Sigmoid colon (tissue), 7 donors: ENCODE data around the gene BCAT1. TPM values are rescaled to one million over a fixed set of nuclear protein-coding genes. Genes with fewer than 3 reads are reported as not detected.

ENCODE experiments used
- DNase-seq: peaks from one replicate; pipeline ENCODE4 v3.0.0-alpha.2; 2019
- H3K27ac ChIP-seq, 4 donors: fragments of 200-600 bp; sonication (generic); one replicate each; pipeline ENCODE4 v1.5.1; 2016 to 2019; ENCODE audit warnings: mild to moderate bottlenecking in 1 of 4
- H3K27me3 ChIP-seq, 3 donors: fragments of 200-600 bp; sonication (generic); one replicate each; pipeline ENCODE4 v1.5.1; 2019; ENCODE audit warnings: mild to moderate bottlenecking in 1 of 3
- H3K36me3 ChIP-seq, 4 donors: fragments of 200-600 bp; sonication (generic); one replicate each; pipeline ENCODE4 v1.5.1; 2016 to 2019
- H3K4me1 ChIP-seq, 4 donors: fragments of 200-600 bp; sonication (generic); one replicate each; pipeline ENCODE4 v1.5.1; 2017 to 2019
- H3K4me3 ChIP-seq, 4 donors: fragments of 200-600 bp; sonication (generic); one replicate each; pipeline ENCODE4 v1.5.1; 2017 to 2019; ENCODE audit warnings: mild to moderate bottlenecking in 2 of 4, moderate library complexity in 1 of 4
- H3K9me3 ChIP-seq, 4 donors: fragments of 200-600 bp in 3 of 4; sonication (generic) in 3 of 4; one replicate each; pipeline versions ENCODE4 v1.5.1 to v1.6.1; 2013 to 2019
- CTCF ChIP-seq, 4 experiments: fragments of 450-650 bp in 3 of 4; fragments of 200-600 bp in 1 of 4; IDR thresholded peaks; one replicate each; pipeline ENCODE4 v1.5.1; 2016 to 2019; ENCODE audit warnings: antibody characterized with exemption in 4 of 4, mild to moderate bottlenecking in 3 of 4, moderate library complexity in 2 of 4
- EP300 ChIP-seq, 4 donors: sonication (generic); formaldehyde crosslinking; IDR thresholded peaks; one replicate each; pipeline ENCODE4 v1.6.1; 2017; ENCODE audit warnings: antibody characterized with exemption in 4 of 4
- POLR2A ChIP-seq, 2 donors: fragments of 450-650 bp; IDR thresholded peaks; one replicate each; pipeline ENCODE4 v1.6.1; 2016; ENCODE audit warnings: antibody characterized with exemption in 2 of 2, mild to moderate bottlenecking in 2 of 2, moderate library complexity in 2 of 2
- POLR2AphosphoS5 ChIP-seq, 4 donors: sonication (generic); formaldehyde crosslinking; IDR thresholded peaks; one replicate each; pipeline ENCODE4 v1.6.1; 2017; ENCODE audit warnings: antibody characterized with exemption in 4 of 4
- WGBS, 2 donors: extraction: QIAGEN DNeasy Blood & Tissue Kit; methylation state at CpG; one replicate each; pipeline ENCODE4 v1.1.7; 2013; 5-methylcytosine and 5-hydroxymethylcytosine counted together
- intact Hi-C: fragments of 100-400 bp; cut with DNase I; formaldehyde crosslinking; loops from one replicate; pipeline ENCODE4 v1.15.1; 2023
- polyA plus RNA-seq, 3 donors: library from polyadenylated mRNA; stranded (reverse); fragments of 200-250 nt; gene quantifications; one replicate each; pipeline ENCODE4 v1.2.3, GENCODE V29; 2013
- total RNA-seq, 4 donors: library from RNA; depleted of rRNA; stranded (reverse); fragments of >200 nt; gene quantifications; one replicate each; pipeline ENCODE4 v1.1.0, GENCODE V29; 2016
- donor health status: healthy with polysubstance abuse.
- donor health status: Bipolar disorder and iron deficiency.
- donor health status: healthy.

Gene BCAT1
- total and polyA plus RNA-seq, 7 donors, result 2.1 to 20.3 (median 12.0) TPM

GRCh38 chr12:24922090-24922489 is 26.8 kb downstream of the BCAT1 start:
- TF ChIP-seq POLR2AphosphoS5 (IDR thresholded peaks at IDR 0.05) (no peak), POLR2A (IDR thresholded peaks at IDR 0.05) (no peak), CTCF (IDR thresholded peaks at IDR 0.05) (no peak), EP300 (IDR thresholded peaks at IDR 0.05) (no peak)
- DNase-seq, result no peak
- H3K27me3 ChIP-seq, result no peaks in the 10 kb centered on the region
- no peaks in the 10 kb centered on the region for H3K9me3 ChIP-seq
- WGBS, 2 donors, result 76 to 85% methylated on average over 6 of the region's 6 CpGs
- intact Hi-C loops, result no loop called here
- H3K4me1 ChIP-seq, result no peaks in the 10 kb centered on the region
- H3K27ac ChIP-seq, result no peak overlapping the region
- no peak overlapping the region for H3K4me3 ChIP-seq
- H3K36me3 ChIP-seq, result no peaks in the 10 kb centered on the region

- no peaks in the 10 kb centered on the region for H3K4me1 ChIP-seq
- DNase-seq, result no peak
- 48 to 73% methylated on average over 3 of the region's 3 CpGs for WGBS, 2 donors
- H3K36me3 ChIP-seq, result no peaks in the 10 kb centered on the region
- H3K27me3 ChIP-seq, result no peaks in the 10 kb centered on the region
- intact Hi-C loops, result no loop called here
- H3K4me3 ChIP-seq, result no peak overlapping the region
- TF ChIP-seq POLR2A (IDR thresholded peaks at IDR 0.05) (no peak), POLR2AphosphoS5 (IDR thresholded peaks at IDR 0.05) (no peak), EP300 (IDR thresholded peaks at IDR 0.05) (no peak)
- no peaks in the 10 kb centered on the region for H3K9me3 ChIP-seq
- H3K27ac ChIP-seq, result no peak overlapping the region
These were observed 27.5 kb downstream of the BCAT1 start for GRCh38 chr12:24921251-24922038.

- no peaks in the 10 kb centered on the region for H3K4me1 ChIP-seq
- WGBS, 2 donors, result 90 to 94% methylated on average over 3 of the region's 3 CpGs
- no peak for DNase-seq
- no peaks in the 10 kb centered on the region for H3K36me3 ChIP-seq
- no peak overlapping the region for H3K27ac ChIP-seq
- no peaks in the 10 kb centered on the region for H3K9me3 ChIP-seq
- intact Hi-C loops, result no loop called here
- H3K27me3 ChIP-seq, result no peaks in the 10 kb centered on the region
- TF ChIP-seq CTCF (IDR thresholded peaks at IDR 0.05) (no peak), EP300 (IDR thresholded peaks at IDR 0.05) (no peak), POLR2AphosphoS5 (IDR thresholded peaks at IDR 0.05) (no peak), POLR2A (IDR thresholded peaks at IDR 0.05) (no peak)
- H3K4me3 ChIP-seq, result no peak overlapping the region
These were observed 28.8 kb downstream of the BCAT1 start for GRCh38 chr12:24920141-24920540.

- Histone ChIP-seq H3K9me3 (no peaks in the 10 kb centered on the region), H3K27me3 (no peaks in the 10 kb centered on the region), H3K4me3 (no peak overlapping the region), H3K36me3 (no peaks in the 10 kb centered on the region), H3K27ac (no peak overlapping the region), H3K4me1 (no peaks in the 10 kb centered on the region)
- WGBS, 2 donors, result 55 to 66% methylated on average over 4 of the region's 4 CpGs
- TF ChIP-seq POLR2AphosphoS5 (IDR thresholded peaks at IDR 0.05) (no peak), EP300 (IDR thresholded peaks at IDR 0.05) (no peak), CTCF (IDR thresholded peaks at IDR 0.05) (no peak), POLR2A (IDR thresholded peaks at IDR 0.05) (no peak)
- no peak for DNase-seq
- intact Hi-C loops, result no loop called here
These were observed 29.4 kb downstream of the BCAT1 start for GRCh38 chr12:24919346-24920001.

GRCh38 chr12:24918596-24918995 is 30.3 kb downstream of the BCAT1 start:
- 22 to 35% methylated on average over 2 of the region's 2 CpGs for WGBS, 2 donors
- TF ChIP-seq POLR2A (IDR thresholded peaks at IDR 0.05), result no peak
- TF ChIP-seq EP300 (IDR thresholded peaks at IDR 0.05), result no peak
- TF ChIP-seq CTCF (IDR thresholded peaks at IDR 0.05), result no peak
- TF ChIP-seq POLR2AphosphoS5 (IDR thresholded peaks at IDR 0.05), result no peak
- Histone ChIP-seq H3K4me1 (no peaks in the 10 kb centered on the region), H3K4me3 (no peak overlapping the region), H3K9me3 (no peaks in the 10 kb centered on the region), H3K27me3 (no peaks in the 10 kb centered on the region), H3K27ac (no peak overlapping the region), H3K36me3 (no peaks in the 10 kb centered on the region)
- intact Hi-C loops, result no loop called here
- DNase-seq, result no peak
